ENCODE results near the gene SAYSD1.

DNA sequence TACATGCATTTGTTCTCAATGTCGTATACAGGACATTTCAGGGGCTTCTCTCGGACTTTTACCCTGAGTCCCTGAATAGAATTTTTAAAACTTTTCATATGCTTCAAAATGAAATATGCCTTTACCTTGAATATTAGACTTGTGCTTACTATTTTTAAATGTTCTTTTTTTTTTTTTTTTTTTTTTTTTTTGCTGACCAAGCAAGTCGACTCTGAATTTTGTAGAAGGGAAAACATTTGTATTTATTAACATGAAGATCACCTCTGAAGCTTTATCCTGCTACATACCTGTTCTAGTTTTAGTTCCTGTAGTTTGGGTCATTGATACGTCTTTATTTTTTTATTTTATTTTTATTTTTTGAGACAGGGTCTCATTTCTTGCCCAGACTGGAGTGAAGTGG lies 39.7 kb upstream of the SAYSD1 start:
- TF ChIP-seq POLR2AphosphoS5 (IDR thresholded peaks at IDR 0.05) (no peak), POLR2A (IDR thresholded peaks at IDR 0.05) (no peak)
- TF ChIP-seq, protein P1, sequence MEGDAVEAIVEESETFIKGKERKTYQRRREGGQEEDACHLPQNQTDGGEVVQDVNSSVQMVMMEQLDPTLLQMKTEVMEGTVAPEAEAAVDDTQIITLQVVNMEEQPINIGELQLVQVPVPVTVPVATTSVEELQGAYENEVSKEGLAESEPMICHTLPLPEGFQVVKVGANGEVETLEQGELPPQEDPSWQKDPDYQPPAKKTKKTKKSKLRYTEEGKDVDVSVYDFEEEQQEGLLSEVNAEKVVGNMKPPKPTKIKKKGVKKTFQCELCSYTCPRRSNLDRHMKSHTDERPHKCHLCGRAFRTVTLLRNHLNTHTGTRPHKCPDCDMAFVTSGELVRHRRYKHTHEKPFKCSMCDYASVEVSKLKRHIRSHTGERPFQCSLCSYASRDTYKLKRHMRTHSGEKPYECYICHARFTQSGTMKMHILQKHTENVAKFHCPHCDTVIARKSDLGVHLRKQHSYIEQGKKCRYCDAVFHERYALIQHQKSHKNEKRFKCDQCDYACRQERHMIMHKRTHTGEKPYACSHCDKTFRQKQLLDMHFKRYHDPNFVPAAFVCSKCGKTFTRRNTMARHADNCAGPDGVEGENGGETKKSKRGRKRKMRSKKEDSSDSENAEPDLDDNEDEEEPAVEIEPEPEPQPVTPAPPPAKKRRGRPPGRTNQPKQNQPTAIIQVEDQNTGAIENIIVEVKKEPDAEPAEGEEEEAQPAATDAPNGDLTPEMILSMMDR (IDR thresholded peaks at IDR 0.05), result no peak

Measured in upper lobe of left lung (tissue), 4 donors.